OCI-LY1 (cell line): ENCODE data around the gene STARD7.

Experiments
- CTCF ChIP-seq: fragments of 200-600 bp; sonication (generic), shearing (Covaris generic); IDR thresholded peaks from 2 replicates; pipeline ENCODE4 v1.5.1; 2017; ENCODE audit warnings: mild to moderate bottlenecking, antibody characterized with exemption, low read length, moderate library complexity, mixed read lengths
- EZH2 ChIP-seq: fragments of 200-600 bp; sonication (generic), shearing (Covaris generic); IDR thresholded peaks from 2 replicates; pipeline ENCODE4 v1.8.0; 2017; ENCODE audit warnings: borderline replicate concordance, mixed run types, mild to moderate bottlenecking, antibody characterized with exemption, low read length, moderate library complexity, mixed read lengths

DNA sequence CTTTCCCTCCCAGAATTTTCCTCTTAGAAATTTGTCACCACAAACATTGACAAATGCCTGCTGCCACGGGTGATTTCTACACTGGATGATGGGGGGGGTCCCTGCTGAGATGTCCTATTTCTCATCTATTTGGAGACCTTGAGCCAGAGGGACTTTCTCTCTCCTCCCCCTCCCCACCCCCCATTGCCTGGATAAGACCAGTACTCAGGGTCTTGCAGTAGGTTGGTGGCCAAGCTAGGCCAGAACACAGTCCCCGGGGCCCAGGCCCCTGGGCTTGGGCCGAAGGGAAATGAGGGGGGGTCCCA is 62.8 kb downstream of the STARD7 start:
- TF ChIP-seq EZH2 (no peak), CTCF (no peak)
